HG02870 (cell line): Measurements from ENCODE around the gene XPO1.
"Not testable (repeated sequence)": the region's sequence is repeated elsewhere in the genome, so short reads cannot be mapped to it uniquely, and the experiment has no call there.

ENCODE experiments used
- ATAC-seq: cut with Tn5 transposase; IDR thresholded peaks from one replicate; pipeline ENCODE4 v1.9.1; 2021; ENCODE audit warnings: mild to moderate bottlenecking, moderate library complexity; ENCODE audit not compliant: unreplicated experiment

The XPO1 gene

DNA sequence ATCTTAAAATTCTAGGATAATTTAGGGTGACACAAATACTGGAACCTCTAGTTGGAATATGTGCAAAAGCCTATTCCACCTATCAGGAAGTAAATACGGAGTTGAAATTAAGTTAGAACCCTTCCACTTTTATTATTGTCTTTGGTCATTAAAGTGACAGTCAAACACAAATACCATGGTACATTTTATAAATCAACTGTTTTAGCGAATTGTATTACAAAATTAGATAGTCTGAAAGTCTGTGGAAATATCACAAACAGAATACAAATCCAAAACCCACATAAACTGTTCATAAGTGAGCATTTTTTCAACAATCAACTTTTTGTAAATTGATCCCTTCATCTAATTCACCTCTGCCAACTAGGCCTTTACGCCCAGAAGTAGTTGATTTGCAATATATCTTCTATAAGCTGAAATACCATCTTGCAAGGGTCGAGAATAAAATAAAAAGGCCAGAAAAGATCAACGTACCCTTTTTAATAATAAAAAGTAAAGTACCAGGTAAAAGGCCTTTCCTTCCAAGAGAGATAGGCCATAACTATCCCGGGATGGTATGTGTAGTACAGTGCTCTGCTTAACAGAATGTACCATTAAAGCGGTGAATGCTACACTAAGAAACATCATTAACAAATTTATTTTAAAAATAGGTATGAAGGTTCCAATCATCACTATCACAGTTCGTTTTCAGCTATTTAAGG lies 68.6 kb downstream of the XPO1 start:
- no peak for ATAC-seq

DNA sequence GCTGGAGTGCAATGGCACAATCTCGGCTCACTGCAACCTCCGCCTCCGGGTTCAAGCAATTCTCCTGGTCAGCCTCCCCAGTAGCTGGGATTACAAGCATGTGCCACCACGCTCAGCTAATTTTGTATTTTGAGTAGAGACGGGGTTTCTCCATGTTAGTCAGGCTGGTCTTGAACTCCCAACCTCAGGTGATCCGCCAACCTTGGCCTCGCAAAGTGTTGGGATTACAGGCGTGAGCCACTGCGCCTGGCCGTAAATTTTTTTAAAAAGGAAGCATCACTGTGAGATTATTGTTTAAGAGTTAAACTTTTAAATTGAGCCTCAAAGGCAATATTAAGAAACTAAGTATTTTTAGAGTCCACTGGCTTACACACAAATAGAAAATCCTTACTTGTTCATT lies 69.9 kb downstream of the XPO1 start:
- not testable (repeated sequence) for ATAC-seq

DNA sequence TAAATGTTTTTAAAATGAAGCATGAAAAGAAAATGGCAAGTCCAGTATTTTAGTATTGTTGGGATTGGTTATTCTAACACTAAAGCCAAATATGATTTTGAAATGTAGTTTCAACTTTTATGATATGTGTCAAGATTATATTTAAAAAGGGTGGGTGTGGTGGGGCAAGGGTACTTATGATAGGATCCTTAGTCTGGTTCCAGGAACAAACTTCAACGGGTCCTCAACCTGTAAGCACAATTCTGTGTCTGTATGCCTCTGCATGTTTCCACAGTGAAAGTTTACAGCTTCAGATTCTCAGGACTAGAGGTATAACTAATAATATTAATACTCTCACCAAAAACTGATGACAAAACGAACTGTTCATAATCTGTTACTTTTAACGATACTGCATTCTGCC lies 73.1 kb downstream of the XPO1 start:
- no peak for ATAC-seq

DNA sequence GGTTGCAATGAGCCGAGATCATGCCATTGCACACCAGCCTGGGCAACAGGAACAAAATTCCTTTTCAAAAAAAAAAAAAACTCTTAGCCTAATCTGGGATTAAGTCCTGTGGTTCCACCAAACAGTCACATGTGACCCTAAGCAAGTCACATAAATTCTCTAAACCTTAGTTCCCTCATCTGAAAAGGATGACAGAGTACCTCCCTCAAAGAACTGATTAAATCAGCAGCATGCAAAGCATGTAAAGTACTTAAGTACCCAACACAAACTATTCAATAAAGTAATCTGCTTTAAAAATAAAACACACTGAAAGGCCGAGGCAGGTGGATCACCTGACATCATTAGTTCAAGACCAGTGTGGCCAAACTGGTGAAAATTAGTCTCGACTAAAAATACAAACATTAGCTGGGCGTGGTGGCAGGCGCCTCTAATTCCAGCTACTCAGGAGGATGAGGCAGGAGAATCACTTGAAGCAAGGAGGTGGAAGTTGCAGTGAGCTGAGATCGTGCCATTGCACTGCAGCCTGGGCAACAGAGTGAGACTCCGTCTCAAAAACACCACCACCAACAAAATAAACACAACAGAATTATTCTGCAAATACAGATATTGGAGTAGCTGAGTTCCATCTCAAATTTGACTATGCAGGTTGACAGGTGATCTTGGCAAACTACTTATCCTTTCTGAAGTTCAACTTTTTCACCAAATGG lies 74.2 kb downstream of the XPO1 start:
- ATAC-seq: no peak

DNA sequence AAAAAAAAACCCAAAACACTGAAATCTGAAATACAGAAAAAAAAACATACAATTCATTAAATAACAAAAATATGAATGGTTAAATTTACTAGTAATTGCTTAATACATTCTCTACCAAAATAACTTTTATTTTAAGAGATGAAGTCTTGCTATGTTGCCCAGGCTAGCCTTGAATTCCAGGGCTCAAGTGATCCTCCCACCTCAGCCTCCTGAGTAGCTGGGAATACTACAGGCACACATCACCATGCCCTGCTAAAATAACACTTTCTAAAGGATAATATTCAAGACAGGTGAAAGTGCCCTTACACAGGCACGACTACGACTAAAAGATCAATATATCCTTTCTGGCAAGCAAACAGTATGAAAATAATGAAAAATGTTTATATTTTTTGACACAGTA lies 76.8 kb downstream of the XPO1 start:
- ATAC-seq: no peak

DNA sequence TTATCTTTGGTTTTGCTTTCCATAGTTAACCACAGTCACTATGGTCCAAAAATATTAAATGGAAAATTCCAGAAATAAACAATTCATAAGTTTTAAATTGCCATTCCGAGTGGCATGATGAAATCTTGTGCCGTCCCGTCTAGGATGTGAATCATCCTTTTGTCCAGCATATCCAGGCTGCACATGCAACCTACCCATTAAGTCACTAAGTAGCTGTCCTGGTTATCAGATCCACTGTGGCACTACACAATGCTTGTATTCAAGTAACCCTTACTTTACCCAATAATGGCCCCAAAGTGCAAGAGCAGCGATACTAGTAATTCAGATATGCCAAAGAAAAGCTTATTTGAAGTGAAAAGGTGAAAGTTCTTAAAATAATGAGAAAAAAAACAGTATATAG lies 78.0 kb downstream of the XPO1 start:
- ATAC-seq: no peak

DNA sequence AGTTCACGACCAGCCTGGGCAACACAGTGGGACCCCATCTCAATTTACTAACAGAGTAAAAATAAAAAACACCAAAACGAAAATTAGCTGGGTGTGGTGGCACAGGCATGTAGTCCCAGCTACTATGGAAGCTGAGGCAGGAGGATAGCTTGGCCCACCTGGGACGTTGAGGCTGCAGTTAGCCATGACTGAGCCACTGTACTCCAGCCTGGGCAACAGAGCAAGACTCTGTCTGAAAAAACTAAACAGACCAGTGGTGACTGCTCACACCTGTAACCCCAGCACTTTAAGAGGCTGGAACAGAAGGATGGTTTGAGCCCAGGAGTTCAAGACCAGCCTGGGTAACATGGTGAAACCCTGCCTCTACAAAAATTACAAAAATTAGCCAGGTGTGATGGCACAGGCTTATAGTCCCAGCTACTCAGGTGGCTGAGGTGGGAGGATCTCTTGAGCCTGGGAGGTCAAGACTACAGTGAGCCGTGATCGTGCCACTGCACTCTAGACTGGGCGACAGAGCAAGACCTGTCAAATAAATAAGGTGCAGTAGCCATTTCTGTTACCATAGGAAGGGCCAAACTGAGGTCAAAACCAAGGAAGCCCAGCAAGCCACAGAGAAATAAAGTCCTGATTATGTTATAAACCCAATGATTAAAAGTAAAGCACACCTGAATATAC lies 81.3 kb downstream of the XPO1 start:
- ATAC-seq: no peak

DNA sequence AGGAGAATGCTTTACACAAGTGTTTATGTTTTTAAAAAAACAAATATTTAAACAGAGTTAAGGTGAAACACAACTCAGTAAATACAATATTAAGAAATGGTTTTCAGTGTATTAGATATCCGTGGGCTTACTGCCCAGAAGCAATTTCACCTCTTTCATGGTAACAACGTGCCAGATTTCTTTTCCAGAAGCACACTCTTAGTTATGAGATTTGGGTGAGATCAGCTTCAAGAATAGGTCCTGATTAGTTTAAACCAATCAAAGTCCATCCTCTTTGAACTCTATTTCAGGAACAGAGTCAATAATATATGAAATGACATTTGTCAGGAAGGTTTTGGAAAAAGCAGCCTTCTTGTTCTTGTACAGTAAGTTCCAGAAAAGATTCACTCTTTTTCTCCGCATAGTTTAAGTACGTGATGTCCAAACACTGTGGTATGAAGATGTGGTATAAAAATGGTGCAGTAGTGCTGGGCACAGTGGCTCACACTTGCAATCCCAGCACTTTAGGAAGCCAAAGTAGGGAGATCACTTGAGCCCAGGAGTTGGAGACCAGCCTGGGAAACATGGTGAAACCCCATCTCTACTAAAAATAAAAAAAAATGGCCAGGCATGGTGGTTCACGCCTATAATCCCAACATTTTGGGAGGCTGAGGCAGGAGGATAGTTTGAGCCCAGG lies 81.9 kb downstream of the XPO1 start:
- no peak for ATAC-seq

DNA sequence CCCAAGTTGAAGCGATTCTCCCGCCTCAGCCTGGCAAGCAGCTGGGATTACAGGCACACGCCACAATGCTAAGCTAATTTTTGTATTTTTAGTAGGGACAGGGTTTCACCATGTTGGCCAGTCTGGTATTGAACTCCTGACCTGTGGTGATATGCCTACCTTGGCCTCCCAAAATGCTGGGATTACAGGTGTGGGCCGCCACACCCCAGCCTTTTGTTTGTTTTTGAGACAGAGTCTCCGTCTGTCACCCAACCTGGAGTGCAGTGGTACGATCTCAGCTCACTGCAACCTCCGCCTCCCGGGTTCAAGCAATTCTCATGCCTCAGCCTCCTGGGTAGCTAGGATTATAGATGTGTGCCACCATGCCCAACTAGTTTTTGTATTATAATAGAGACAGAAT lies 83.2 kb downstream of the XPO1 start:
- not testable (repeated sequence) for ATAC-seq

DNA sequence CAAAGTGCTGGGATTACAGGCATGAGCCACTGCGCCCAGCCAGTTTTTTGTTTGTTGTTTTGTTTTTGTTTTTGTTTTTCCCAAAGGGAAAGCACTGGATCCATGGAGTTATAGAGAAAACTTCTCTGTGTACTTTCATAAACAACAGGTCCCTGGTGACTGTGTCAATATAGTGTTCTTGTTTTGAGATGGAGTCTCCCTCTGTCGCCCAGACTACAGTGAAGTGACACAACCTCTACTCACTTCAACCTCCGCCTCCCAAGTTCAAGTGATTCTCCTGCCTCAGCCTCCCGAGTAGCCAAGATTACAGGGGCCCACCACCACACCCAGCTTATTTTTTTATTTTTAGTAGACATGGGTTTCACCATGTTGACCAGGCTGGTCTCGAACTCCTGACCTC lies 83.8 kb downstream of the XPO1 start:
- ATAC-seq: no peak

DNA sequence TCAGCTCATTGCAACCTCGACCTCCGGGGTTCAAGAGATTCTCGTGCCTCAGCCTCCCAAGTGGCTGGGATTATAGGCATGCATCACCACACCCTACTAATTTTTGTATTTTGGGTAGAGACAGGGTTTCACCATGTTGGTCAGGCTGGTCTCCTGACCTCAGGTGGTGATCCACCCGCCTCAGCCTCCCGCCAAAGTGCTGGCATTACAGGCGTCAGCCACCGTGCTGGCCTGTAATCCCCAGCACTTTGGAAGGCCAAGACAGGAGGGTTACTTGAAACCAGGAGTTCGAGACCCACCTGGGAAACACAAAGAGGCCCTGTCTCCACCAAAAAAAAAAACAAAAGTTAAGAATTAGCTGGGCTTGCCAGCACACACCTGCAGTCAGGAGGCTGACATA lies 85.8 kb downstream of the XPO1 start:
- ATAC-seq: no peak

DNA sequence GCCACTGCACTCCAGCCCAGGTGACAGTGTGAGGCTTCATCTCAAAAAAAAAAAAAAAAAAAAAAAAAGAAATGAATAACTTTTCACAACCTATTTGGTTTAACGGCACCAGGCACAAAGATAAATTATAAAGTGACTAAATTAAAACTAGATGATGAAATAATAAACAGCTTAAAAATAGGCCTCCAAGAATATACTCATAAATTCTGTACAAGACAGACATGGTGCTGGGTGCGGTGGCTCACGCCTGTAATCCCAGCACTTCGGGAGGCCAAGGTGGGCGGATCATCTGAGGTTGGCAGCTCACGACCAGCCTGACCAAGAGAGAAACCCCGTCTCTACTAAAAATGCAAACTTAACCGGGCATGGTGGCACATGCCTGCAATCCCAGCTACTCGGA lies 87.0 kb downstream of the XPO1 start:
- ATAC-seq: no peak

DNA sequence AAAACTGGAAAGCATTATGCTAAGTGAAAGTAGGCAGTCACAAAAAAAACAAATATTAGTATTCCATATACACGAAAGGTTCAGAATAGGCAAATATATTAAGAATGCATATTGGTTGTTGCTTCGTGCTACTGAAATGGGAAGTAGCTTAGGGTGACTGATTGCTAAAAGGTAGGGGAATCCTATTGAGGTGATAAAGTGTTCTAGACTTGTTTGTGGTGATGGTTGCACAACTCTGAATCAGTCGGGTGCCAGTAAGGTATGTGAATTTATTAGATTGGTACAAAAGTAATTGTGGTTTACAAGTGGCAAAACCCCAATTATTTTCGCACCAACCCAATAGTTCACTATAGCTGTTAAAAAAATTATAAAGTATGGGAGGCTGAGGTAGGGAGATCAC lies 88.0 kb downstream of the XPO1 start:
- no peak for ATAC-seq

DNA sequence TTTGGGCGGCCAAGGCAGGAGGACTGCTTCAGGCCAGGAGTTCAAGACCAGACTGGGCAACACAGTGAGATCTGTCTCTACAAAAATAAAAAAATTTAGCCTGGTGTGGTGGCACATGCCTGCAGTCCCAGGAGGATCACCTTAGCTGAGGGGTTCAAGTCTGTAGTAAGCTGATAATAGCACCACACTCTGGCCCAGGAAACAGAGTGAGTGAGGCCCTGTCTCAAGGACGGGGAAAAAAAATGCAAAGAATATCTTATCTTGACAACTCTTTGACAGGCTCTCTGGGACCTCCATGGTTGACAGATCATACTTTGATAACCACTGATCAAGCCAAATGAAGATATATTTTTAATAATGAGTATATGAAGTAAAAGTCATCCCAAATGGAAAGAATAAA lies 89.9 kb downstream of the XPO1 start:
- no peak for ATAC-seq

DNA sequence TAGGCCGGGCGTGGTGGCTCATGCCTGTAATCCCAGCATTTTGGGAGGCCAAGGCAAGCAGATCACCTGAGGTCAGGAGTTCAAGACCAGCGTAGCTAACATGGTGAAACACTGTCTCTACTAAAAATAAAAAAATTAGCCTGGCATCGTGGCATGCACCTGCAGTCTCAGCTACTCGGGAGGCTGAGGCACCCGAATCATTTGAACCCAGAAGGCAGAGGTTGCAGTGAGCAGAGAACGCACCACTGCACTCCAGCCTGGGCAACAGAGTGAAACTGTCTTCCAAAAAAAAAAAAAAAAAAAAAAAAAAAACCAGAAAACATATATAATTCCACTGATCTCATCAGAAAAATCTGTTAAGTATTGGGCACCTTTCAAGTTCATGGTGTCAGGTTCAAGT lies 91.2 kb downstream of the XPO1 start:
- ATAC-seq: not testable (repeated sequence)

DNA sequence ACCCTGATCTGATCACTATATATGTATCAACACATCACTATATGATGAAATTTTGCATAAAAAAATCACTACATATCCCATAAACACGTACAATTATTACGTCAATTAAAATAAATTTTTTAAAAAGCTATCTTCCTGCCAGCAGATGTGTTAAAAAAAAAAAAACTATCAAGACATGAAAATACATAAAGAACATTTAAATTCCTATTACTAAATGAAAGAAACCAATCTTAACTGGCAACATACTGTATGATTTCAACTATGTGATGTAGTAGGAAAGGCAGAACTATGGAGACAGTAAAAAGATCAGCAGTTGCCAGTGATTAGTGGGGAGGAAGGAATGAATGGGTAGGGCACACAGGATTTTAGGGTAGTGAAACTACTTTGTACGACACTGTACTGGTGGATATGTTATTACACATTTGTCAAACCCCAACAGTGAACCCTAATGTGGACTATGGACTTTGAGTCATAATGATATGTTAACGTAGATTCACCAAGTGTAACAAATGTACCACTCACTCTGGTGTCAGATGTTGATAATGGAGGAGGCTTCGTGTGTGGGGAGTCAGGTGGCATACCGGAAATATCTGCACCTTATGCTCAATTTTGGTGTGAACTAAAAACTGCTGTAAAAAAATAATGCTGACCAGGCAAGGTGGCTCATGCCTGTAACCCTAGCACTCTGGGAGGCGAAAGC lies 94.7 kb downstream of the XPO1 start:
- peak; percentile 89 for ATAC-seq

DNA sequence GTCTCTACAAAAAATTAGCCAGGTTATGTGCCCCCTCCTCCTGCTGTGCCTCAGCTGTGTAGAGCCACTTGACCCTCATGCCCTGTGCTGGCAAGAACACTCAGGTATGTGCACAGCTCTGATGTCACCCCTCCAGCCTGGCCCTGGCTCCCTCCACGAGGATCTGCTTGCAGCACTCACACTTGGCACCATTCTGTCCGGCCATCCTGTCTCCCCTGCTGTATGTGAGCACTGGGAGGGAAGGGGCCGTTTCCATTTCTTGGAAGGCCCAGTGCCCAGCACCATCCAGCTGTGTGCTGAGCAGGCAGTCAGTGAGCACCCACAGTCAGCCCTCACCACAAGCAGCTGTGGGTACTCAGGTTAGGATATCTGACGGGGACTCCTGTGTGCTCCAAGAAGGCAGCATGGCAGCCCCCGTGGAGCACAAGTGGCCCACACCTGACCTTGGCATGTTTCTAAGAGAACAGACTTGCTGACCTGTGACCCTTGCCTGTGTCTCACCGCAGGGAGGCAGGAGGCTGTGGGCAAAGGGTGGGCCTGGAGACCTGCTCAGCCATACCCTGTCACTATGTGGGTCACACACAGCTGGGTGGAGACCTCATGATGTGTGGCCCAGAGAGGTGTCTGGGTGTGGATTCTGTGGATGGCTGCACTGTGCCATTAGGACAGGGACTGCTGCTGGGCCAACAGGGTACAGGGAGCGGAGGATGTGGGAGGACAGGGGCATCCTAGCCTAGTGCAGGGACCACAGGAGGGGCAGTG lies 98.7 kb downstream of the XPO1 start:
- no peak for ATAC-seq

DNA sequence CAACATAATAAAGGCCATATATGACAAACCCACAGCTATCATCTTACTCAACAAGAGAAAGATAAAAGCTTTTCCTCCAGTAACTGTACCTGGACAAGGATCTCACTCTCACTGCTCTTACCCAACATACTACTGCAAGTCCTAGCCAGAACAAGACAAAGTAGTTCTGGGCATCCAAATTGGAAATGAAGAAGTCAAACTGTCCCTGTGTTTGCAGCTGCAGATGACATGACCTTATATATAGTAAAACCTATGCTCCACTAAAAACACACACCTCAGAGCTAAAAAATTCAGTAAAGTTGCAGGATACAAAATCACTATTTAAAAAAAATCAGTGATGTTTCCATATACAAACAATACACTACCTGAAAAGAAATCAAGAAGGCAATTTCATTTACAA lies 99.5 kb downstream of the XPO1 start:
- no peak for ATAC-seq

DNA sequence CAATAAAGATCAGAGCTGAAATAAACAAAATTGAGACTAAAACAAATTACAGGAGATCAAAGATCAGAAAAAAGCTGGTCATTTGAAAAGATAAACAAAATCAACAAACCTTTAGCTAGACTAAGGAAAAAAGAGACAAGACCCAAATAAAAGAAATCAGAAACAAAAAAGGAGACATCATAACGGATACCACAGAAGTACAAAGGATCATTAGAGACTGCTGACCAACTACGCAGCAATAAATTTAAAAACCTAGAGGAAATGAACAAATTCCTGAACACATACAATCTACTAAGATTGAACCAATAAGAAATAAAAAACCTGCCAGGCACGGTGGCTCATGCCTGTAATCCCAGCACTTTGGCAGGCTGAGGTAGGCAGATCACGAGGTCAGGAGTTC lies 101.0 kb downstream of the XPO1 start:
- ATAC-seq: no peak

DNA sequence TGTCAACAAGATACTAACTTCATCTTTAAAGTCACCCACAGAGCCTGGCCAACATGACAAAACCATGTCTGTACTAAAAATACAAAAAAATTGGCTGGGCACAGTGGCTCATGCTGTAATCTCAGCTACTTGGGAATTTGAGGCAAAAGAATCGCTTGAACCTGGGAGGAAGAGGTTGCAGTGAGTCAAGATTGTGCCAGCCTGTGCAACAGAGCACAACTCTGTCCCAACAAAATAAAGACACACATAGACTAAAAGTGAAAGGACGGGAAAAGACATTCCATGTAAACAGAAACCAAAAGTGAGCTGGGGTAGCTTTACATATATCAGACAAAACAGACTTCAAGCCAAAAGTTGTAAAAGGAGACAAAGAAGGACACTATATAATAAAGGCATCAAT lies 102.1 kb downstream of the XPO1 start:
- ATAC-seq: no peak
